Bronchial epithelial cell (primary cell): ENCODE measurements around the gene RNF43. TPM values are rescaled to one million over a fixed set of nuclear protein-coding genes. Genes with fewer than 3 reads are reported as not detected.
A peak's percentile ranks its signal among the peaks of the same experiment; 100 is the strongest.

Experiments
- DNase-seq: peaks from one replicate; pipeline ENCODE4 v3.0.0-alpha.2; 2010; ENCODE audit warnings: low read depth
- FAIRE-seq: peaks from 2 replicates; lab custom pipeline; 2011; peaks lifted over from hg19 to GRCh38; lab: Jason Lieb, UNC
- H3K27me3 ChIP-seq: 2 replicates; pipeline ENCODE4 v1.5.1; 2011; ENCODE audit warnings: low read length; ENCODE audit not compliant: control insufficient read depth, insufficient read depth
- H3K36me3 ChIP-seq: 2 replicates; pipeline ENCODE4 v1.5.1; 2011; ENCODE audit warnings: low read length; ENCODE audit not compliant: control insufficient read depth, insufficient read depth
- H3K4me3 ChIP-seq: 2 replicates; pipeline ENCODE4 v1.5.1; 2011; ENCODE audit warnings: mild to moderate bottlenecking, low read depth, low read length, control low read depth
- CTCF ChIP-seq: IDR thresholded peaks from 2 replicates; pipeline ENCODE4 v1.5.1; 2011; ENCODE audit warnings: mild to moderate bottlenecking, moderate library complexity, low read length, control low read depth, inconsistent platforms; ENCODE audit not compliant: insufficient read depth, severe bottlenecking
- total RNA-seq: library from RNA; depleted of rRNA; stranded (reverse); fragments of >200 nt; gene quantifications from 2 replicates; pipeline ENCODE4 v1.2.1, GENCODE V29; 2014

RNF43 gene
- total RNA-seq, 1 donor from 2014 or later: 7.6 TPM

DNA sequence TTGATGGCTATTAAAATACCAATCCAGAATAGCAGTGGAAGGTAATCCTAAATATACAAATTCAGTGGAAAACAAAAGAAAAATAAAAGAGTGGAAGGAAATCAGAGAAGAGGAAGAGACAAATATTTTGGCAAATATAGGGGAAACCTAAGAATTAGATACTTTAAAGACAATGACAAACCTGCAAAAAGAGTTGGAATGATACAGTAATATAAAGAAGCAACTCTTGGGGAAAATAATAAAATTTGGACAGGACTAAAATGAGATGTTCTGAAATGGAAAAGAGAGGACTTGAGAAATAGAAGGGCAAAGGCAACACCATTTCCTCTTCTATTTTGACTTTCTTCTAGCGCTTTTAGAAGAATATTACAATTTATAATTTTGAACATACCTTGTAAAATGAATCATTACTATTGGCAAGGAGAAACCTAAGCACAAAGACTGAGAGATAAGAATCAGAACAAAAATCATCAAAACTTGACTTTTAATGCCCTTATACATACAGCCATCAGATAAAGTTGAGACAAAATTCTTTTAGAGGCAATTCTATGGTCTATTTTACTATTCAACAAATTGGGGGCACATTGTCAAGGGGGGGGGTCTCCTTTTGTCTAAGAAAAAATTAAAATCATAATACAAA, 5.2 kb downstream of the RNF43 start:
- Histone ChIP-seq H3K36me3 (no peaks in the 10 kb centered on the region), H3K27me3 (no peaks in the 10 kb centered on the region), H3K4me3 (no peak overlapping the region)
- no peak for TF ChIP-seq CTCF
- FAIRE-seq (no peak), DNase-seq (no peak)

GRCh38 chr17:58411408-58411894, 5.9 kb downstream of the RNF43 start:
- H3K4me3 ChIP-seq: peak overlapping the region; percentile 4
- H3K27me3 ChIP-seq: no peaks in the 10 kb centered on the region
- no peak for TF ChIP-seq CTCF
- FAIRE-seq: no peak
- peak; percentile 78 for DNase-seq
- no peaks in the 10 kb centered on the region for H3K36me3 ChIP-seq

GRCh38 chr17:58410714-58411407, 6.5 kb downstream of the RNF43 start:
- TF ChIP-seq CTCF: no peak
- DNase-seq (no peak), FAIRE-seq (no peak)
- Histone ChIP-seq H3K36me3 (no peaks in the 10 kb centered on the region), H3K4me3 (no peak overlapping the region), H3K27me3 (no peaks in the 10 kb centered on the region)

- no peak for TF ChIP-seq CTCF
- no peak overlapping the region for H3K4me3 ChIP-seq
- DNase-seq (no peak), FAIRE-seq (no peak)
- no peaks in the 10 kb centered on the region for H3K36me3 ChIP-seq
- H3K27me3 ChIP-seq: no peaks in the 10 kb centered on the region
Observed at GRCh38 chr17:58409432-58409831, 7.9 kb downstream of the RNF43 start.

GRCh38 chr17:58403311-58403710, 14.0 kb downstream of the RNF43 start:
- peak; percentile 94 for DNase-seq
- Histone ChIP-seq H3K36me3 (peaks cover 1% of the 10 kb centered on the region), H3K27me3 (no peaks in the 10 kb centered on the region), H3K4me3 (no peak overlapping the region)
- FAIRE-seq: no peak
- TF ChIP-seq CTCF: no peak
